GM21737 (cell line): Measurements from ENCODE around the gene UBE2H.

Experiments used
- ATAC-seq: cut with Tn5 transposase; IDR thresholded peaks from one replicate; pipeline ENCODE4 v1.9.1; 2021; ENCODE audit warnings: mild to moderate bottlenecking, moderate library complexity; ENCODE audit not compliant: unreplicated experiment

The UBE2H gene

DNA sequence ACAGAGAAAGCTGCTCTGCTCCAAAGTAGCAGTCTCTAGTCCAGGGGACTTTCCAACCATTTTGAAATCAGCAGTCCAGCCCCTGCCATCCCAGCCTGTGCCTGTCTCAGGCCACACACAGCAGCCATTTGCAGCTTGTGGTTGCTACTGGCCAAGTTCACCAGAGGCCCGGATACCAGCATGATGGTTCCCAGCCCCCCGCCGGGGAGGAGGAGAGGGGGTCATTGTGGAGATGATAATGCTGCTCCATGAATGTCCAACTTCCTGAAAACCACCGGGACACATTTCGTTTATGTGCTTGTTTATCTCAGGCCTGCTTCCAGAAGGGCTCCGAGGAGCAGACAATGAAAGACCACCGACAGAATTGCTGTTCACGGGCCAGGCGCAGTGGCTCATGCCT, 160.0 kb downstream of the UBE2H start:
- no peak for ATAC-seq

GRCh38 chr7:129790136-129790535, 162.6 kb downstream of the UBE2H start:
- ATAC-seq, result no peak

DNA sequence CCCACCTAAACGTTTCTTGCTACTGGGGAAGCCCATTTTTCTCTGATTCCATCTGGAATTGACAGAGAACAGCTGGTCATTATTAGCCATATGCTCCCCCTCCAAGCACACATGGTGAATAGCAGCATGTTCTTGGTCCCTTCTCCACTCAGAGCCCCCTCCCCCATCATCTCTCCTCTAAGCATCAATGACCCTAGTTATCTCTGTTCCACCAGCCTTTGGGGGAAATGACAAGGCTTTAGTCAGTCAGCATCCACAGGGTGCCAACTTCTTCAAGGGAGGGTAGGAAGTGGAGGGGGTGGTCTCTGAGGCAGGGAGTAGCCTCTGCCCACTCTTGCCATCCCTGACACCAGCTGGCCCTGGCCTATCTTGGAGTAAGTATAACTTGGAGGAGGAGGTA, 163.1 kb downstream of the UBE2H start:
- no peak for ATAC-seq

GRCh38 chr7:129789000-129789399, 163.8 kb downstream of the UBE2H start:
- ATAC-seq, result no peak

- no peak for ATAC-seq
Observed at GRCh38 chr7:129786825-129787563, 165.8 kb downstream of the UBE2H start.

DNA sequence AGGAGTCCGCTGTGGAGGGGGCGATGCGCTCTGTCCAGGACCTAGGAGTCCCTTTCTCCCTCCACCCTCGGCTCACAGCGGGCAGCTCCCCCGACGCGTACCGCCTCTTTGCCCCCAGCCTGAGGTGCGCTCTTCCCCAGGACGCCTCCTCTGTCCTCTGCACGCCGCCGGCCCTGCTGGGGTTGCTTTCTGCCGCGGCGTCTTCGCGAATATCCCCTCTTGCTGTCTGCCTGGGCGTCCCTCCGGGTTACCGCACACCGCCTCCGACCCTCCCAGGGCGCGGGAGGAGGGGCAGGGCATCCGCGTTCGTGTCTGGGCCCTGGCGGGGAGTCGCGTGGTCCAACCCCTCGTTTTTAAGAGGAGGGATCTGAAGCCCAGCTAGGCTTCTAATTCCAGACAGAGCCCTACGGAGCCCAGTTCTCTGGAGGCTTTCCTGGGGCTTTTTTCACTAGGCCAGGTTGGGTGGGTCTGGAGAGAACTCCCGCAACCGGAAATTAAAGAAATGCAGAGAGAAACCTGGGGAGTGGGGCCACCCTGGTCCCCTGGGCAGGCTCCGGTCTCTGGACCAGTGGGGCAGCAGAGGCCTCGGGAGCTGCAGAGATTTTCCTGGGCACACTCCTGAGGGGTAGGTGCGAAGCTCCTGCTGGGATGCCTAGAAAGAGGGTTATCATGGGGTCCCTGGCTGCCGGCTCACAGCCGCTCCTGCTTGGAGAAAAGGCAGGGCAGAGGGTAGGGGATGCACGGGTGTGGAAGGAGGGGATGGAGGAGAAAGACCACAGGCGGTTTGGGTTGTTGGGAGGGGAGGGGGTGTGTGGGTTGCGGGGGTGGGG, 166.9 kb downstream of the UBE2H start:
- no peak for ATAC-seq

- ATAC-seq, result no peak
Observed at GRCh38 chr7:129784783-129785684, 167.7 kb downstream of the UBE2H start.

GRCh38 chr7:129784437-129784782, 168.3 kb downstream of the UBE2H start:
- ATAC-seq, result no peak

DNA sequence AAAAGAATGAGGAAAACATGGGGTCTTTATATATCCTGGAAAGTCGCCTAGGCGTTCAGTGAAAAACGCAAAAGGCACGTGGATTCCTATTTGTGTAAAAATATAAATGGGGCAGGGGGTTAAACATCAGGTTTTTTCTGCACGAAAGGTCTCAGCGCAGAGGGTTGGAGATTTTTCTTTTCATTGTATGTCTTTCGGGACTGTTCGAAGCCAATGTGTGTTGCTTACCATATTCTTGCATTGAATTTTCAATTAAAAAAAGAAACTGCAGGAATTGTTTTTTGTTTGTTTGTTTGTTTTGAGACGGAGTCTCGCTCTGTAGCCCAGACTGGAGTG, 169.2 kb downstream of the UBE2H start:
- ATAC-seq, result no peak

- ATAC-seq, result no peak
Observed at GRCh38 chr7:129782818-129783583, 169.8 kb downstream of the UBE2H start.

- no peak for ATAC-seq
Observed at GRCh38 chr7:129781928-129782817, 170.6 kb downstream of the UBE2H start.

- ATAC-seq, result no peak
Observed at GRCh38 chr7:129780974-129781927, 171.5 kb downstream of the UBE2H start.
